OCI-LY7 (cell line): Measurements from ENCODE around the gene BOLA2B.

Experiments used
- EZH2phosphoT487 ChIP-seq: fragments of 200-600 bp; sonication (generic); IDR thresholded peaks from 2 replicates; pipeline ENCODE4 v1.6.1; 2018; ENCODE audit warnings: low read depth, borderline replicate concordance, mild to moderate bottlenecking, mixed run types, antibody characterized with exemption, low read length, moderate library complexity, mixed read lengths
- TF ChIP-seq, protein P1 (sequence below): fragments of 200-600 bp; sonication (generic); conservative IDR thresholded peaks from 2 replicates; pipeline ENCODE4 v1.5.1; 2014; ENCODE audit warnings: mild to moderate bottlenecking, antibody characterized with exemption, low read length, moderate library complexity, mixed read lengths

DNA sequence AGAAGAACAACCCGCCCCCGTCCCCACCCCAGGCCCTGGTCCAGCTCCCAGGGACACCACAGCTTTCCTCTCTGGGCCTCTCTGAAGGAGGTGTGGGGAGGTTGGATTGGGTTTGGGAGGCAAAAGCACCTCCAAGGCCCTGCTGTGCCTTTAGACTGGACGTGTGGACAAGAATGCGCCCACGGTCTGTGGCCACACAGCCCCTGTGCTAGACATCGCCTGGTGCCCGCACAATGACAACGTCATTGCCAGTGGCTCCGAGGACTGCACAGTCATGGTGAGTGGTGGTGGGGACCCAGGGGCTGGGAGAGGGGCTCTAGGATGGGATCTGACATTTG, 7.1 kb downstream of the BOLA2B start:
- TF ChIP-seq, protein P1, sequence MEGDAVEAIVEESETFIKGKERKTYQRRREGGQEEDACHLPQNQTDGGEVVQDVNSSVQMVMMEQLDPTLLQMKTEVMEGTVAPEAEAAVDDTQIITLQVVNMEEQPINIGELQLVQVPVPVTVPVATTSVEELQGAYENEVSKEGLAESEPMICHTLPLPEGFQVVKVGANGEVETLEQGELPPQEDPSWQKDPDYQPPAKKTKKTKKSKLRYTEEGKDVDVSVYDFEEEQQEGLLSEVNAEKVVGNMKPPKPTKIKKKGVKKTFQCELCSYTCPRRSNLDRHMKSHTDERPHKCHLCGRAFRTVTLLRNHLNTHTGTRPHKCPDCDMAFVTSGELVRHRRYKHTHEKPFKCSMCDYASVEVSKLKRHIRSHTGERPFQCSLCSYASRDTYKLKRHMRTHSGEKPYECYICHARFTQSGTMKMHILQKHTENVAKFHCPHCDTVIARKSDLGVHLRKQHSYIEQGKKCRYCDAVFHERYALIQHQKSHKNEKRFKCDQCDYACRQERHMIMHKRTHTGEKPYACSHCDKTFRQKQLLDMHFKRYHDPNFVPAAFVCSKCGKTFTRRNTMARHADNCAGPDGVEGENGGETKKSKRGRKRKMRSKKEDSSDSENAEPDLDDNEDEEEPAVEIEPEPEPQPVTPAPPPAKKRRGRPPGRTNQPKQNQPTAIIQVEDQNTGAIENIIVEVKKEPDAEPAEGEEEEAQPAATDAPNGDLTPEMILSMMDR, result no peak
- TF ChIP-seq EZH2phosphoT487, result no peak
